IMR-90 (cell line): ENCODE results near the gene HOXB1.

ENCODE experiments used
- CEBPB ChIP-seq: IDR thresholded peaks from 2 replicates; pipeline ENCODE4 v1.6.1; 2012; ENCODE audit warnings: low read depth, low read length, improper control_type of control experiment
- CTCF ChIP-seq: conservative IDR thresholded peaks from 2 replicates; pipeline ENCODE4 v1.5.1; 2012; ENCODE audit warnings: mild to moderate bottlenecking, low read depth, low read length, improper control_type of control experiment
- MAZ ChIP-seq: IDR thresholded peaks from 2 replicates; pipeline ENCODE4 v1.6.1; 2012; ENCODE audit warnings: low read depth, mild to moderate bottlenecking, low read length, improper control_type of control experiment, moderate library complexity, borderline replicate concordance
- POLR2A ChIP-seq: IDR thresholded peaks from 2 replicates; pipeline ENCODE4 v1.6.1; 2012; ENCODE audit warnings: mild to moderate bottlenecking, low read depth, low read length

GRCh38 chr17:48549914-48550501 is 19.2 kb upstream of the HOXB1 start:
- TF ChIP-seq CEBPB (no peak), CTCF (no peak), MAZ (no peak), POLR2A (no peak)
